NB4 (cell line): ENCODE data around the gene KCNIP4.

Source experiments
- DNase-seq: peaks from one replicate; pipeline ENCODE4 v3.0.0; 2010; ENCODE audit warnings: low read depth
- H3K4me3 ChIP-seq: one replicate; pipeline ENCODE4 v1.5.1; 2011; ENCODE audit warnings: mild to moderate bottlenecking, low read depth, low read length, moderate library complexity
- MYC ChIP-seq: IDR thresholded peaks from 2 replicates; pipeline ENCODE4 v1.6.1; 2011; ENCODE audit warnings: low read depth, low read length
- POLR2A ChIP-seq: IDR thresholded peaks from 2 replicates; pipeline ENCODE4 v1.6.1; 2011; ENCODE audit warnings: mild to moderate bottlenecking; ENCODE audit not compliant: insufficient read length; ENCODE audit errors: extremely low read depth
- TF ChIP-seq, protein P1 (sequence below): IDR thresholded peaks from 2 replicates; pipeline ENCODE4 v1.6.1; 2011; ENCODE audit warnings: low read depth, low read length
- TF ChIP-seq, protein P2 (sequence below): IDR thresholded peaks from one replicate; pipeline ENCODE4 v1.5.1; 2012; ENCODE audit warnings: low read depth, low read length

KCNIP4 gene

DNA sequence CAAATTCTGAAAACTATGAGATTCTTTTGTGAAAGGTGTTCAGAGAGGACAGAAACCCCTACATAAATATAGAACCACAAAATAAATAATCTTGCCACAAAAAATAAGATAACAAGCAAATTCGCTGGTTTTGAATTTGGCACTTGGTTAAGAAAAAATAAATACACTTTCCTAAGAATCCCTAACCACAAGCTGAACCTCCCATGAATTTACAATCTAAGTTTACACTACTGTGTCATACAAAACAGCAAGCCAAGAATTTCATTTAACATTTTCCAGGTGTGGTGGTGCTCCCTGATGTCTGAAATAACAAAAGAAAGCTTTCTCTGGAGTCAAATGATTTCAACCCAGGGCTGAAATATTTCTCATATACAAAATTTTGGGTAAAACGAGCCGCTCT is 121.0 kb downstream of the KCNIP4 start:
- DNase-seq, result no peak
- TF ChIP-seq, protein P1, sequence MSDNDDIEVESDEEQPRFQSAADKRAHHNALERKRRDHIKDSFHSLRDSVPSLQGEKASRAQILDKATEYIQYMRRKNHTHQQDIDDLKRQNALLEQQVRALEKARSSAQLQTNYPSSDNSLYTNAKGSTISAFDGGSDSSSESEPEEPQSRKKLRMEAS, result no peak
- TF ChIP-seq POLR2A (no peak), MYC (no peak)
- TF ChIP-seq, protein P2, sequence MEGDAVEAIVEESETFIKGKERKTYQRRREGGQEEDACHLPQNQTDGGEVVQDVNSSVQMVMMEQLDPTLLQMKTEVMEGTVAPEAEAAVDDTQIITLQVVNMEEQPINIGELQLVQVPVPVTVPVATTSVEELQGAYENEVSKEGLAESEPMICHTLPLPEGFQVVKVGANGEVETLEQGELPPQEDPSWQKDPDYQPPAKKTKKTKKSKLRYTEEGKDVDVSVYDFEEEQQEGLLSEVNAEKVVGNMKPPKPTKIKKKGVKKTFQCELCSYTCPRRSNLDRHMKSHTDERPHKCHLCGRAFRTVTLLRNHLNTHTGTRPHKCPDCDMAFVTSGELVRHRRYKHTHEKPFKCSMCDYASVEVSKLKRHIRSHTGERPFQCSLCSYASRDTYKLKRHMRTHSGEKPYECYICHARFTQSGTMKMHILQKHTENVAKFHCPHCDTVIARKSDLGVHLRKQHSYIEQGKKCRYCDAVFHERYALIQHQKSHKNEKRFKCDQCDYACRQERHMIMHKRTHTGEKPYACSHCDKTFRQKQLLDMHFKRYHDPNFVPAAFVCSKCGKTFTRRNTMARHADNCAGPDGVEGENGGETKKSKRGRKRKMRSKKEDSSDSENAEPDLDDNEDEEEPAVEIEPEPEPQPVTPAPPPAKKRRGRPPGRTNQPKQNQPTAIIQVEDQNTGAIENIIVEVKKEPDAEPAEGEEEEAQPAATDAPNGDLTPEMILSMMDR, result no peak
- no peak overlapping the region for H3K4me3 ChIP-seq

DNA sequence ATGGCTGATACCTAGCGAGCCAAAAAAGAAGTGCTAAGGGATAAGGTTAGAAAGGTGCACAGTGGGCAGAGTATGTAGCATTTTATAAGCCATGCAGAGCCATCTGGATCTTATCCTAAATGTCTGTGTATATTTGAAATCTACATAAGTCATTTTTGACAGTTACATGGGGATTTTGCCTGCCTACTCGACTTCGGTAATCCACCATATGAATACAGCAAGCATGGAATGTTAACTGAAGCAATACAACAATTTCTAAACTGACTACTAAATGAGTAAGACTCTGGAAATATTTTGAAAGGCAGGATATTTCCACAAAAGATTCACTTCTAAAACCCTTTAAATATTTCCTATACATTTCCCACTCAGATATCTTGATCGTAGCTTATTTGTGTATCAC is 122.5 kb downstream of the KCNIP4 start:
- DNase-seq, result no peak
- H3K4me3 ChIP-seq, result no peak overlapping the region
- TF ChIP-seq, protein P1, result no peak
- TF ChIP-seq MYC (no peak), POLR2A (no peak)
- TF ChIP-seq, protein P2, result no peak

DNA sequence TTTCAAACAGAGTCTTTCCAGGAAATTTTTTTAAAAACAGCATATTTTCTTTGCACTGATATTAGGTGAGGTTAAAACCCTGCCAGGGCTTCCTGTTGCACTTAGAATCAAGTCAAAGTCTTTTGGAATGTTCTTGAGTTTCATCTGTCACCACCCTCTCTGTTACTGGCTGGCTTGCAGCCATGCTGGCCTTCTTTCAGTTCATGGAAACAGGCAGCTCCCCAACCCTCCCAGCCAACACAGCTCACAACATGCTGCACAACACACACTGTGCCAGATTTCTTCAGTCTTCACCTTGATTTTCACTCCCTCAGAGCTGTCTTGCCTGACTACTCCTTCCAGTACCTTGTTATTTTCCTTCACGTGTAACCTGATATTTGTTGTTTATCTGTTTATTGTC is 129.5 kb downstream of the KCNIP4 start:
- no peak for TF ChIP-seq MYC
- TF ChIP-seq, protein P1, result no peak
- no peak for TF ChIP-seq POLR2A
- TF ChIP-seq, protein P2, result no peak
- no peak overlapping the region for H3K4me3 ChIP-seq
- no peak for DNase-seq

DNA sequence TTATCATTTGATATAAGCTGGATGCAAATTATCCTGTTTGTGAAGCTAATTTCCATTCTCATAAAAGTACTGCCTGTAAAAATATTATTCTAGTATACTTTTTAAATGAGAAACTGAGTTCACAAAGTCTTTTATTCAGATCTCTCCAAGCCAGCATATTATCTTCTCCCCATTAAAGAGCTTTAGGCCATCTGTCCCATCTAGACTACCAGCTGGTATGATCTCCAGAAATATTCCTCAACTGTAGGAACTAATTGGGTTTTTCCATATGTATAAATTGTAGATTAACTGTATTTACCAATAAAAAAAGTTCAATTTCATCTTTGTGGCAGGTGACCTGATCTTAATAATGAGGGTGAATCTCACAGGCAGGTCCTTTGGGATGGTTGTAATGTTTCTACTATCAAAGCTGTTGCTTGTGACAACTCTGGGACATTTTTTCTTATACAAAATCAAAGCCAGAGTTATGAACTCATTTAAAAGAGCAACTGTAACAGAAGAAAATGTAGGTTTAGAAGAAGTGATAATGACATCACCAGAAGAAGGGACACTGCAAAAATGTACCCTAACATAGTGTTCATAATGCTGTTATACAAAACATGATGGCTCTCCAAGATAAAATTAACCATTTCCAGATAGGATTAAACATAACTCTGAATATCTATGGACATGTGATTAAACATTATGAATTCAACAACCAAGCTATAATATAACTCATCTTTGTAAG is 132.8 kb downstream of the KCNIP4 start:
- TF ChIP-seq, protein P1, result no peak
- TF ChIP-seq MYC, result no peak
- TF ChIP-seq POLR2A, result no peak
- TF ChIP-seq, protein P2, result no peak

DNA sequence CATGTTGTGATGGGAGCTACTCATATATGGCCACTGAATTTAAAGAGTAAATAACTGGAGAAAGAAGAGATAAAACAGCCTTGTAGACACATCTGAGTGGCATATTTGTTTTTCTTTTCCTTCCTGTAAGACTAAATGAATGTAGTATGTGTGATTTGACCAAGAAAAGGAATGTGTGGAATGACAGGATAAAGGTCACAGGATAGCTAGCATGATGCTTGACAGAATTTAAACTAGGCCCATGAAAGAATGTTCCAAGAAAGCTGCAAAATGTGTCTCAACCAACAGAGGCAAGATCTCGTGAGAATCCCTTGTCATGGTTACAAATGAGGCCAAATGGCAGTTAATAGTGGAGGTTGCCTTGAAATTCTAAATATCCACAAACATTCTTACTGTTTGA is 137.0 kb downstream of the KCNIP4 start:
- DNase-seq, result no peak
- H3K4me3 ChIP-seq, result no peak overlapping the region
- TF ChIP-seq, protein P1, result no peak
- TF ChIP-seq POLR2A (no peak), MYC (no peak)
- TF ChIP-seq, protein P2, result no peak

More for the DNA sequence above, 132.8 kb downstream of the KCNIP4 start:
- H3K4me3 ChIP-seq, result no peak overlapping the region
- DNase-seq, result no peak
